DOHH2 (cell line): ENCODE data around the gene HAND1.

Source experiments
- H3F3A ChIP-seq: fragments of 200-600 bp; sonication (generic), shearing (Covaris generic); 2 replicates; pipeline ENCODE4 v1.6.0; 2016; ENCODE audit warnings: antibody characterized with exemption, mild to moderate bottlenecking; ENCODE audit not compliant: control insufficient read depth, insufficient read depth
- H3K27ac ChIP-seq: fragments of 200-600 bp; sonication (generic); 2 replicates; pipeline ENCODE4 v1.5.1; 2014; ENCODE audit warnings: low read depth, mild to moderate bottlenecking, low read length, moderate library complexity
- H3K27me3 ChIP-seq: fragments of 200-600 bp; sonication (generic); 2 replicates; pipeline ENCODE4 v1.6.1; 2014; ENCODE audit warnings: mild to moderate bottlenecking, low read length, mixed read lengths; ENCODE audit not compliant: control insufficient read depth
- H3K36me3 ChIP-seq: fragments of 200-600 bp; sonication (generic); 2 replicates; pipeline ENCODE4 v1.6.1; 2014; ENCODE audit warnings: mild to moderate bottlenecking, low read length, moderate library complexity, mixed read lengths; ENCODE audit not compliant: control insufficient read depth
- H3K4me1 ChIP-seq: fragments of 200-600 bp; sonication (generic); 2 replicates; pipeline ENCODE4 v1.6.1; 2014; ENCODE audit warnings: mild to moderate bottlenecking, low read length, mixed read lengths; ENCODE audit not compliant: control insufficient read depth
- H3K4me2 ChIP-seq: fragments of 200-600 bp; sonication (generic); 2 replicates; pipeline ENCODE4 v1.6.0; 2014; ENCODE audit warnings: mild to moderate bottlenecking, low read length, moderate library complexity
- H3K4me3 ChIP-seq: fragments of 200-600 bp; sonication (generic); 2 replicates; pipeline ENCODE4 v1.5.1; 2014; ENCODE audit warnings: mild to moderate bottlenecking, low read length, mixed read lengths
- H3K79me2 ChIP-seq: fragments of 200-600 bp; sonication (generic); 2 replicates; pipeline ENCODE4 v1.6.1; 2014; ENCODE audit warnings: mild to moderate bottlenecking, low read length, mixed read lengths; ENCODE audit not compliant: control insufficient read depth
- H3K9me2 ChIP-seq: fragments of 200-600 bp; sonication (generic); replicated peaks from 2 replicates; pipeline ENCODE4 v1.6.1; 2014; ENCODE audit warnings: mild to moderate bottlenecking, low read length, mixed read lengths; ENCODE audit not compliant: control insufficient read depth
- H3K9me3 ChIP-seq: fragments of 200-600 bp; sonication (generic); 2 replicates; pipeline ENCODE4 v1.6.1; 2014; ENCODE audit warnings: antibody characterized with exemption, low read length, mixed read lengths; ENCODE audit not compliant: control insufficient read depth, insufficient read depth
- H4K20me1 ChIP-seq: fragments of 200-600 bp; sonication (generic); 2 replicates; pipeline ENCODE4 v1.6.0; 2014; ENCODE audit warnings: low read depth, mild to moderate bottlenecking, antibody characterized with exemption, low read length, moderate library complexity; ENCODE audit not compliant: control insufficient read depth, insufficient read depth
- EZH2phosphoT487 ChIP-seq: fragments of 200-600 bp; sonication (generic); IDR thresholded peaks from 2 replicates; pipeline ENCODE4 v1.6.1; 2017; ENCODE audit warnings: borderline replicate concordance, mild to moderate bottlenecking, antibody characterized with exemption, low read length, moderate library complexity, mixed read lengths
- TF ChIP-seq, protein P1 (sequence below): fragments of 200-600 bp; sonication (generic); IDR thresholded peaks from one replicate; pipeline ENCODE4 v1.5.1; 2014; ENCODE audit warnings: antibody characterized with exemption, mild to moderate bottlenecking, low read depth, low read length; ENCODE audit not compliant: poor library complexity, severe bottlenecking

Gene HAND1

DNA sequence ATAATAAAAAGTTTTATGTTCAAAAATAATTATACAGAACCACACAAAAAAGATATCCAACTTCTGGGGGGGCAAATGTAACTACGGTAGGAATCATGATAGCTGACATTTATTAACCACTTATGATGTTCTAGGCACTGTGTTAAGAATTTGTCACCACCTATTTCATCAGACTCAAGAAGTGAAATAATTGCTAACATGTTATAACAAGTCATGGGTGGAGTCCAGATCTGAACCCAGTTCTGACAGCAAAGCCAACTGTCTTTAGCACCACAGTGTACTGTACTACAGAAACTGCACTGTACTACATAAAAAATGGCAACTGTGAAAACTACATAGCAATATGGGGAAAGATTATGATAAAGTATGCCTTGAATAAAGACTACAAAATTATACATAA lies 35.2 kb downstream of the HAND1 start:
- Histone ChIP-seq H3K9me2 (no peaks in the 10 kb centered on the region), H3K27ac (no peak overlapping the region), H3K4me2 (no peak overlapping the region), H3K4me1 (peaks cover 21% of the 10 kb centered on the region), H3K9me3 (no peaks in the 10 kb centered on the region), H3K27me3 (no peaks in the 10 kb centered on the region), H3K4me3 (no peak overlapping the region), H3F3A (no peaks in the 10 kb centered on the region), H3K36me3 (peaks cover 50% of the 10 kb centered on the region), H4K20me1 (0 out of 2 replicates have a peak, but pooled peaks cover 6% of the 10 kb centered on the region), H3K79me2 (peaks cover 37% of the 10 kb centered on the region)
- TF ChIP-seq EZH2phosphoT487 = no peak
- TF ChIP-seq, protein P1, sequence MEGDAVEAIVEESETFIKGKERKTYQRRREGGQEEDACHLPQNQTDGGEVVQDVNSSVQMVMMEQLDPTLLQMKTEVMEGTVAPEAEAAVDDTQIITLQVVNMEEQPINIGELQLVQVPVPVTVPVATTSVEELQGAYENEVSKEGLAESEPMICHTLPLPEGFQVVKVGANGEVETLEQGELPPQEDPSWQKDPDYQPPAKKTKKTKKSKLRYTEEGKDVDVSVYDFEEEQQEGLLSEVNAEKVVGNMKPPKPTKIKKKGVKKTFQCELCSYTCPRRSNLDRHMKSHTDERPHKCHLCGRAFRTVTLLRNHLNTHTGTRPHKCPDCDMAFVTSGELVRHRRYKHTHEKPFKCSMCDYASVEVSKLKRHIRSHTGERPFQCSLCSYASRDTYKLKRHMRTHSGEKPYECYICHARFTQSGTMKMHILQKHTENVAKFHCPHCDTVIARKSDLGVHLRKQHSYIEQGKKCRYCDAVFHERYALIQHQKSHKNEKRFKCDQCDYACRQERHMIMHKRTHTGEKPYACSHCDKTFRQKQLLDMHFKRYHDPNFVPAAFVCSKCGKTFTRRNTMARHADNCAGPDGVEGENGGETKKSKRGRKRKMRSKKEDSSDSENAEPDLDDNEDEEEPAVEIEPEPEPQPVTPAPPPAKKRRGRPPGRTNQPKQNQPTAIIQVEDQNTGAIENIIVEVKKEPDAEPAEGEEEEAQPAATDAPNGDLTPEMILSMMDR = no peak

DNA sequence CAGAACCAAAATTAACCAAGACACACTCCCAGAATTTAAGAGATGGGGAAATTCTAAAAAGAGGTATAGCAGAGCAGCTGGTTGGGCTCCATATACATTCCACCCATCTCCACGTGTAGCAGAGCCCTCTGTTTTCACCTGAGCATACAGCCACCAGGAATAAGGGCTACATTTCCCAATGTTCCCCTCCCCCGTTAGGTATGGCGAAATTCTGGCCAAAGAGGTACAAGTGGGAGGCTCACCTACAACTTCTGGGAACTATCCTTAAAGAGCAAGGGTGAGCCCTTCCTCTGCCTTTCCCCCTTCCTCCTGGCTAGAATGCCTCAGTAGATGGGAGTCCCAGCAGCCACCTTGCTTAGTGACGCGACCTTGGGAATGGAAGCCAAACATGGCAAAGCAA lies 37.5 kb downstream of the HAND1 start:
- TF ChIP-seq EZH2phosphoT487 = no peak
- TF ChIP-seq, protein P1 = no peak
- H3K4me1 ChIP-seq = peaks cover 11% of the 10 kb centered on the region; the same call in 1 of the 2 replicates
- H3K36me3 ChIP-seq = peaks cover 70% of the 10 kb centered on the region

DNA sequence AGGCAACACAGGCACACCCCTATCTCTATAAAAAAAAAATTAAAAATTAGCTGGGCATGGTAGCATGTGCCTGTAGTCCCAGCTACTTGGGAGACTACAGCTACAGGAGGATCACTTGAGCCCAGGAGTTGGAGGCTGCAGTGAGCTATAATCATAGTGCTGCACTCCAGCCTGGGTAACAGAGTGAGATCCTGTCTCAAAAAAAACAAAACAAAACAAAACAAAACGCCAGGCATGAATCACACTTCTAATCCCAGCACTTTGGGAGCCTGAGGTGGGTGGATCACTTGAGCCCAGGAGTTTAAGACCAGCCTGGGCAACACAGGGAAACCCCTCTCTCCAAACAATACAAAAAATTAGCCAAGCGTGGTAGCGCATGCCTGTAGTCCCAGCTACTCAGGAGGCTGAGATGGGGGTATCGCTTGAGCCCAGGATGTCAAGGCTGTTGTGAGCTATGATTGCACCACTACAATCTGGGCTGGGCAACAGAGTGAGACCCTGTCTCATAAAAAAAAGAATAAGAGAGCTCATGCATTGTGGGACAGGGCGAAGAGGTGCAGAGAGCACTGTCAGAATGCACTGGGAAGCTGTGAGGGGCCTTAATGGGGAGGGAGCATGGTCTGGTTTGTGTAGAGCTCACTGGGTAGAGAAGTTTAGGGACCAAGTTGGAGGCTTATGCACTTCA lies 40.6 kb downstream of the HAND1 start:
- no peaks in the 10 kb centered on the region for H3K79me2 ChIP-seq
- peaks cover 64% of the 10 kb centered on the region for H3K36me3 ChIP-seq

More for the DNA sequence above, 37.5 kb downstream of the HAND1 start:
- H3K4me2 ChIP-seq = no peak overlapping the region
- no peaks in the 10 kb centered on the region for H3K9me3 ChIP-seq
- H3K79me2 ChIP-seq = peaks cover 20% of the 10 kb centered on the region
- H3F3A ChIP-seq = no peaks in the 10 kb centered on the region
- H3K9me2 ChIP-seq = no peaks in the 10 kb centered on the region
- H4K20me1 ChIP-seq = no peaks in the 10 kb centered on the region
- H3K27me3 ChIP-seq = no peaks in the 10 kb centered on the region
- H3K4me3 ChIP-seq = no peak overlapping the region
- H3K27ac ChIP-seq = no peak overlapping the region

More for the DNA sequence above, 40.6 kb downstream of the HAND1 start:
- Histone ChIP-seq H3K27me3 (no peaks in the 10 kb centered on the region), H4K20me1 (no peaks in the 10 kb centered on the region), H3K4me2 (no peak overlapping the region), H3K4me3 (no peak overlapping the region), H3F3A (no peaks in the 10 kb centered on the region), H3K27ac (no peak overlapping the region), H3K4me1 (no peaks in the 10 kb centered on the region), H3K9me2 (no peaks in the 10 kb centered on the region), H3K9me3 (no peaks in the 10 kb centered on the region)
- TF ChIP-seq, protein P1 = no peak
- no peak for TF ChIP-seq EZH2phosphoT487
